Ovary (tissue), 9 donors: ENCODE data around the gene AOC3. TPM values are rescaled to one million over a fixed set of nuclear protein-coding genes. Genes with fewer than 3 reads are reported as not detected.

Source experiments
- DNase-seq, 5 donors: peaks; one replicate each; pipeline ENCODE4 v3.0.0-alpha.2; 2019 to 2020
- H3K27ac ChIP-seq, 2 donors: fragments of 200-600 bp; one replicate each; pipeline versions ENCODE4 v1.5.1 to v1.8.0; 2019 to 2022
- H3K27me3 ChIP-seq: fragments of 200-600 bp; one replicate; pipeline ENCODE4 v1.8.0; 2022
- H3K36me3 ChIP-seq: fragments of 200-600 bp; sonication (generic); one replicate; pipeline ENCODE4 v1.5.1; 2019
- H3K4me1 ChIP-seq: one replicate; pipeline ENCODE4 v1.8.1; 2013; ENCODE audit warnings: mild to moderate bottlenecking, moderate library complexity; ENCODE audit not compliant: insufficient read depth
- H3K4me3 ChIP-seq: fragments of 200-600 bp; sonication (generic); one replicate; pipeline ENCODE4 v1.5.1; 2017
- H3K9me3 ChIP-seq, 2 donors: fragments of 200-600 bp in 1 of 2; sonication (generic) in 1 of 2; one replicate each; pipeline versions ENCODE4 v1.5.1 to v1.8.1; 2013 to 2019; ENCODE audit warnings: mild to moderate bottlenecking in 1 of 2, moderate library complexity in 1 of 2
- EP300 ChIP-seq: sonication (generic); formaldehyde crosslinking; IDR thresholded peaks from one replicate; pipeline ENCODE4 v1.6.1; 2017; ENCODE audit warnings: antibody characterized with exemption
- POLR2A ChIP-seq: fragments of 450-650 bp; IDR thresholded peaks from one replicate; pipeline ENCODE4 v1.6.1; 2017; ENCODE audit warnings: antibody characterized with exemption, mild to moderate bottlenecking, moderate library complexity
- WGBS, 3 donors: extraction: QIAGEN DNeasy Blood & Tissue Kit in 1 of 3; methylation state at CpG; one replicate each; pipeline versions ENCODE4 v1.1.5 to v1.1.7; 2013 to 2017; 5-methylcytosine and 5-hydroxymethylcytosine counted together
- intact Hi-C, 4 donors: fragments of 100-400 bp; cut with DNase I; formaldehyde crosslinking; loops; one replicate each; pipeline versions ENCODE4 v1.11.0 to v1.15.1; 2022 to 2023
- polyA plus RNA-seq, 2 donors: library from polyadenylated mRNA; stranded (reverse); fragments of 200-250 nt in 1 of 2; fragments of 350-450 nt in 1 of 2; fragmentation: Illumina TruSeq in 1 of 2; extraction: RNeasy Lipid Tissue Mini Kit (QIAGEN cat#74804) in 1 of 2; gene quantifications; one replicate each; pipeline ENCODE4 v1.2.3, GENCODE V29; 2013 to 2014
- total RNA-seq, 7 donors: library from RNA; depleted of rRNA in 2 of 7; stranded (reverse); fragments of >200 nt in 2 of 7; fragmentation: NEBNext Ultra II Directional in 3 of 7; extraction: Animal tissue kit (Norgen Biotek cat#: 25700) in 3 of 7; gene quantifications; one replicate each; pipeline versions ENCODE4 v1.1.0 to v1.2.4, GENCODE V29; 2016 to 2023
- TF ChIP-seq, protein P1 (sequence below), 3 donors: fragments of 450-650 bp in 2 of 3; fragments of 200-600 bp in 1 of 3; IDR thresholded peaks; one replicate each; pipeline versions ENCODE4 v1.5.1 to v1.8.0; 2016 to 2022; ENCODE audit warnings: antibody characterized with exemption in 3 of 3, mild to moderate bottlenecking in 1 of 3
- donor health status: DM: no; HTN: no; CAD: no; lungs with moderate emphysema.
- donor health status: DM: no; HTN: no; CAD: no.
- donor health status: Bipolar disorder and iron deficiency.
- donor health status: DM: yes; HTN: yes; CAD: no.
- donor health status: DM: no; HTN: no; CAD: no.
- donor health status: DM: yes; HTN: yes; CAD: no.

The AOC3 gene
- total and polyA plus RNA-seq, 9 donors = 0.72 to 197 (median 15.8) TPM

GRCh38 chr17:42900460-42901331 lies 49.7 kb downstream of the AOC3 start, which contains the start of gene G6PC1:
Gene G6PC1 (plus strand): TSS chr17:42900799. CDS start chr17:42900877, 78 bp downstream.
- H3K27me3 ChIP-seq = no peaks in the 10 kb centered on the region
- no peak within 1 kb of the TSS for H3K27ac ChIP-seq
- WGBS, 3 donors = 75 to 85% (median 79%) methylated on average over 12 of the region's 12 CpGs
- H3K36me3 ChIP-seq = no peaks in the 10 kb centered on the region
- H3K4me3 ChIP-seq = no peak within 1 kb of the TSS
- no peak for DNase-seq
- no peaks in the 10 kb centered on the region for H3K9me3 ChIP-seq
- no peaks in the 10 kb centered on the region for H3K4me1 ChIP-seq
- intact Hi-C loops = no loop called here
- TF ChIP-seq, protein P1, sequence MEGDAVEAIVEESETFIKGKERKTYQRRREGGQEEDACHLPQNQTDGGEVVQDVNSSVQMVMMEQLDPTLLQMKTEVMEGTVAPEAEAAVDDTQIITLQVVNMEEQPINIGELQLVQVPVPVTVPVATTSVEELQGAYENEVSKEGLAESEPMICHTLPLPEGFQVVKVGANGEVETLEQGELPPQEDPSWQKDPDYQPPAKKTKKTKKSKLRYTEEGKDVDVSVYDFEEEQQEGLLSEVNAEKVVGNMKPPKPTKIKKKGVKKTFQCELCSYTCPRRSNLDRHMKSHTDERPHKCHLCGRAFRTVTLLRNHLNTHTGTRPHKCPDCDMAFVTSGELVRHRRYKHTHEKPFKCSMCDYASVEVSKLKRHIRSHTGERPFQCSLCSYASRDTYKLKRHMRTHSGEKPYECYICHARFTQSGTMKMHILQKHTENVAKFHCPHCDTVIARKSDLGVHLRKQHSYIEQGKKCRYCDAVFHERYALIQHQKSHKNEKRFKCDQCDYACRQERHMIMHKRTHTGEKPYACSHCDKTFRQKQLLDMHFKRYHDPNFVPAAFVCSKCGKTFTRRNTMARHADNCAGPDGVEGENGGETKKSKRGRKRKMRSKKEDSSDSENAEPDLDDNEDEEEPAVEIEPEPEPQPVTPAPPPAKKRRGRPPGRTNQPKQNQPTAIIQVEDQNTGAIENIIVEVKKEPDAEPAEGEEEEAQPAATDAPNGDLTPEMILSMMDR (IDR thresholded peaks at IDR 0.05) = no peak
- TF ChIP-seq EP300 = no peak
- no peak for TF ChIP-seq POLR2A

DNA sequence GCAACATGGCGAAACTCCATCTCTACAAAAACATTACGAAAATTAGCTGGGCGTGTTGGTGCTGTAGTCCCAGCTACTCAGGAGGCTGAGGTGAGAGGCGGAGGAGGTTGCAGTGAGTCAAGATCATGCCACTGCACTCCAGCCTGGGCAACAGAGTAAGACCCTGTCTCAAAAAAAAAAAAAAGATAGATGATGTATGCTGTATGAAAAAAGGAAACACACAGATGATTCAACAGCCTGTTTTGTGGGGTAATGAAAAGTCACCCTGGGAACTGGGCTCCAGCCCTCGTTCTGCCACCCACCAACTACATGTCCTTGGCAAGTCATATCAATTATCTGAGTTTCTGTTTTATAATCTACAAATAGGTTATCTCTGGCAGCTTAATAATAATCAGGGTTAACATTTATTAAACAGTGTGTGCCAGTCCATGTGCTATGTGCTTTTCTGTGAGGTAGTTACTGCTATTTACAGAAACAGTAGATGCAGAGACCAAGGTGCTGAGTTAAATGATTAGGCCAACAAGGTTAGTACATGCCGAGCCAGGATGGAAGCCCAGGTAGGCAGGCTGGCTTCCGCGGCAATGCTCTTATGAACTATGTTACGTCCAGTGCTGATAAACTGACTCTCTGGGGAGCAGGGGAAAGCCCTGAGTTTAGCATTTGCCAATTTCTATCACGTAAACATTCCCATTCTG lies 50.7 kb downstream of the AOC3 start:
- TF ChIP-seq EP300 = no peak
- TF ChIP-seq, protein P1 (IDR thresholded peaks at IDR 0.05) = no peak
- TF ChIP-seq POLR2A = no peak
- intact Hi-C loops = no loop called here
- DNase-seq = no peak
- Histone ChIP-seq H3K27me3 (no peaks in the 10 kb centered on the region), H3K4me3 (no peak overlapping the region), H3K36me3 (no peaks in the 10 kb centered on the region), H3K9me3 (no peaks in the 10 kb centered on the region), H3K27ac (no peak overlapping the region), H3K4me1 (no peaks in the 10 kb centered on the region)
- 73 to 75% (median 74%) methylated on average over 10 of the region's 10 CpGs for WGBS, 3 donors

- Histone ChIP-seq H3K9me3 (no peaks in the 10 kb centered on the region), H3K4me1 (no peaks in the 10 kb centered on the region), H3K27ac (no peak overlapping the region), H3K27me3 (no peaks in the 10 kb centered on the region), H3K4me3 (no peak overlapping the region), H3K36me3 (no peaks in the 10 kb centered on the region)
- WGBS, 3 donors = 66 to 73% (median 67%) methylated on average over 6 of the region's 6 CpGs
- no peak for DNase-seq
- TF ChIP-seq EP300 (no peak), POLR2A (no peak)
- TF ChIP-seq, protein P1 (IDR thresholded peaks at IDR 0.05) = no peak
- intact Hi-C loops = no loop called here
These were observed 53.1 kb downstream of the AOC3 start for GRCh38 chr17:42904110-42904469.

DNA sequence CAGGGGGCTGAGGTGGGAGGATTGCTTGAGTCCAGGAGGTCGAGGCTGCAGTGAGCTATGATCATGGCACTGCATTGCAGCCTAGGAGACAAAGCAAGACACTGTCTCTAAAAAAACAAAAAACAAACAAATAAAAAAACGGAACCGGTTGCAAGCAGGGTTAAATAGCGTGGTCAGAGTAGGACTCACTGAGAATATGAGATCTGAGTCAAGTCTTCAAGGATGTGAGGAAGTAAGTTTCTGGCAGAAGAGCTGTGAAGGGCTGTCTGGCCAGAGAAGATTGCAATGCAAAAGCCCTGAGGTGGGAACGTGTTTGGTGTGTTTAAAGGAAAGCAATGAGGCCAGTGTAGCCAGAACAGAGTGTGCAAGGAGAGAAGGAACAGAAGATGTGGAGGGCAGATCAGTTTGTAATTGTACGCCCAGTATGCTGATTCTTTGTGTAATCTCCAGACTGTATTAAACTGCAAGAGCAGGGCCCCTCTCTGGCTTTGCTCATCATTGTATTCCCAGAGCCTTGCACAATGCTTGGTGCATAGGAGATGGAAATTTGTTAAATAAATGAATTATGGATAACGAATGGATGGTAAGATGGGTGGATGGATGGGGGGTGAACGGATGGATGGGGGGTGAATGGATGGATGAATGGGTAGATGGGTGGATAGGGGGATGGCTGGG lies 55.9 kb downstream of the AOC3 start:
- Histone ChIP-seq H3K4me1 (no peaks in the 10 kb centered on the region), H3K9me3 (no peaks in the 10 kb centered on the region), H3K36me3 (no peaks in the 10 kb centered on the region), H3K27me3 (no peaks in the 10 kb centered on the region), H3K27ac (no peak overlapping the region), H3K4me3 (no peak overlapping the region)
- intact Hi-C loops = no loop called here
- WGBS, 3 donors = 68 to 74% (median 71%) methylated on average over 8 of the region's 8 CpGs
- no peak for DNase-seq
- no peak for TF ChIP-seq EP300
- no peak for TF ChIP-seq POLR2A
- TF ChIP-seq, protein P1 (IDR thresholded peaks at IDR 0.05) = no peak
